Chondrocyte (in vitro differentiated cells): ENCODE measurements around the gene ATP9A. TPM values are rescaled to one million over a fixed set of nuclear protein-coding genes. Genes with fewer than 3 reads are reported as not detected.

Experiments used
- DNase-seq: peaks from one replicate; pipeline ENCODE4 v3.0.0; 2021; ENCODE audit warnings: mixed read lengths, low spot score
- H3K27ac Mint-ChIP-seq: one replicate; pipeline ENCODE4 v1.8.0; 2021; ENCODE audit warnings: mild to moderate bottlenecking, moderate library complexity, mixed read lengths; ENCODE audit not compliant: unreplicated experiment
- H3K27me3 Mint-ChIP-seq: 2 replicates; pipeline ENCODE4 v1.8.0; 2021; ENCODE audit warnings: low read depth, mixed read lengths
- H3K36me3 Mint-ChIP-seq: 2 replicates; pipeline ENCODE4 v1.8.0; 2021; ENCODE audit warnings: low read depth, mixed read lengths
- H3K4me1 Mint-ChIP-seq: 2 replicates; pipeline ENCODE4 v1.8.0; 2021; ENCODE audit warnings: low read depth, mild to moderate bottlenecking, mixed read lengths
- H3K4me3 Mint-ChIP-seq: one replicate; pipeline ENCODE4 v1.8.0; 2021; ENCODE audit warnings: mild to moderate bottlenecking, moderate library complexity, mixed read lengths; ENCODE audit not compliant: unreplicated experiment
- H3K9me3 Mint-ChIP-seq: 2 replicates; pipeline ENCODE4 v1.8.0; 2021; ENCODE audit warnings: low read depth, mixed read lengths
- total RNA-seq: library from RNA; stranded (reverse); gene quantifications from 3 replicates; pipeline ENCODE4 v1.2.1, GENCODE V29; 2021
- TF ChIP-seq, protein P1 (sequence below): fragments of 200-600 bp; sonication (generic); IDR thresholded peaks from 2 replicates; pipeline ENCODE4 v1.5.0; 2021; ENCODE audit warnings: antibody characterized with exemption, mild to moderate bottlenecking, moderate library complexity

ATP9A gene
- total RNA-seq, 1 donor from 2014 or later, result 43.1 TPM

DNA sequence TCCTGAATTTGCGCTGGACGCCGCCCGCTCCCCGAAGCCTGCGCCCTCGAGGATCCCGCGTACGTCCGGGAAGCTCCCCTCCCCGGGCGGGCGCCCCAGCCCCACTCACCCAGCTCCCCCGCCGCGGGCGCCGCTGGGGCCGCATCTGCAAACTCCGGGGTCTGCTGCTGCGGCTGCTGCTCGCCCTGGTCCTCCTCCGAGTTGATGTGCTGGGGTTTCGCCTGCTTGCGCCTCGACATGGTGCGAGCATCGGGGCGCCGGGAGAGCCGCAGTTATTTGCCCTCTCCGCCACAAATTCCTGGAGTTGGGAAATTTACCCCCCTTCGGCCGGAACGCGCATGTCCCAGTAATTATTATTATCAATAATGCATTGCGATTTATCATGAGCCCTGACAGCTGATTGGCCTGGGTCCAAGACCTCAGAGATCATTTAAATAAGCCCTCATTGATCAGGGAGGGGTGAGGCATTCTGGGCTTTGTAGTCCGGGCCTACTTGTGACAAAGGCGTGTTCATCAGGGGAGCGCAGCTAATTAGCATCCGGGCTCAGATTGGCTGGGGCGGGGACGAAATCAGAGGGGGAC is 34.1 kb upstream of the ATP9A start, which contains the start of gene SALL4:
SALL4 (minus strand) TSS at position 352 of the 582 bp plus-strand sequence; CDS start at position 239, 113 bp downstream.
- no peak within 1 kb of the TSS for H3K27ac Mint-ChIP-seq
- DNase-seq, result no peak
- H3K4me1 Mint-ChIP-seq, result peaks cover 19% of the 10 kb centered on the region
- H3K27me3 Mint-ChIP-seq, result no peaks in the 10 kb centered on the region
- H3K9me3 Mint-ChIP-seq, result no peaks in the 10 kb centered on the region
- peak within 1 kb of the TSS; percentile 77 for H3K4me3 Mint-ChIP-seq
- TF ChIP-seq, protein P1, sequence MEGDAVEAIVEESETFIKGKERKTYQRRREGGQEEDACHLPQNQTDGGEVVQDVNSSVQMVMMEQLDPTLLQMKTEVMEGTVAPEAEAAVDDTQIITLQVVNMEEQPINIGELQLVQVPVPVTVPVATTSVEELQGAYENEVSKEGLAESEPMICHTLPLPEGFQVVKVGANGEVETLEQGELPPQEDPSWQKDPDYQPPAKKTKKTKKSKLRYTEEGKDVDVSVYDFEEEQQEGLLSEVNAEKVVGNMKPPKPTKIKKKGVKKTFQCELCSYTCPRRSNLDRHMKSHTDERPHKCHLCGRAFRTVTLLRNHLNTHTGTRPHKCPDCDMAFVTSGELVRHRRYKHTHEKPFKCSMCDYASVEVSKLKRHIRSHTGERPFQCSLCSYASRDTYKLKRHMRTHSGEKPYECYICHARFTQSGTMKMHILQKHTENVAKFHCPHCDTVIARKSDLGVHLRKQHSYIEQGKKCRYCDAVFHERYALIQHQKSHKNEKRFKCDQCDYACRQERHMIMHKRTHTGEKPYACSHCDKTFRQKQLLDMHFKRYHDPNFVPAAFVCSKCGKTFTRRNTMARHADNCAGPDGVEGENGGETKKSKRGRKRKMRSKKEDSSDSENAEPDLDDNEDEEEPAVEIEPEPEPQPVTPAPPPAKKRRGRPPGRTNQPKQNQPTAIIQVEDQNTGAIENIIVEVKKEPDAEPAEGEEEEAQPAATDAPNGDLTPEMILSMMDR, result no peak
- H3K36me3 Mint-ChIP-seq, result no peaks in the 10 kb centered on the region

DNA sequence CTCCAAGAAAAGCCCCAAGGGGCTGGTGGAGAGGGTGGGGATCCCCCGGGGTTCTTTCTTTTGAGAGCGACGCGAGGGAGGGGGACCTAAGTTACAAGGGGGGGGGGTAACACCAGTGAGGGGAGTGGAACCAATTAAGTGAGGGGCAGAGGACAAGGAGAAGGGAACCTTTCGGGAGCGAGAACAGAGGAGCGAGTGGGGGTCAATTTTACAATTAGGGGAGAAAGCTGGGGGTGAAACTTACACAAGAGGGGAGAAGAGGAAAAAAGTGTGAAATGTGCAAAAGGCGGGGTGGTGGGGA is 33.6 kb upstream of the ATP9A start:
- Mint-ChIP-seq H3K4me1 (peaks cover 21% of the 10 kb centered on the region), H3K27me3 (no peaks in the 10 kb centered on the region), H3K9me3 (no peaks in the 10 kb centered on the region), H3K27ac (no peak overlapping the region), H3K4me3 (peak overlapping the region; percentile 42), H3K36me3 (no peaks in the 10 kb centered on the region)
- DNase-seq, result no peak
- TF ChIP-seq, protein P1, result no peak

DNA sequence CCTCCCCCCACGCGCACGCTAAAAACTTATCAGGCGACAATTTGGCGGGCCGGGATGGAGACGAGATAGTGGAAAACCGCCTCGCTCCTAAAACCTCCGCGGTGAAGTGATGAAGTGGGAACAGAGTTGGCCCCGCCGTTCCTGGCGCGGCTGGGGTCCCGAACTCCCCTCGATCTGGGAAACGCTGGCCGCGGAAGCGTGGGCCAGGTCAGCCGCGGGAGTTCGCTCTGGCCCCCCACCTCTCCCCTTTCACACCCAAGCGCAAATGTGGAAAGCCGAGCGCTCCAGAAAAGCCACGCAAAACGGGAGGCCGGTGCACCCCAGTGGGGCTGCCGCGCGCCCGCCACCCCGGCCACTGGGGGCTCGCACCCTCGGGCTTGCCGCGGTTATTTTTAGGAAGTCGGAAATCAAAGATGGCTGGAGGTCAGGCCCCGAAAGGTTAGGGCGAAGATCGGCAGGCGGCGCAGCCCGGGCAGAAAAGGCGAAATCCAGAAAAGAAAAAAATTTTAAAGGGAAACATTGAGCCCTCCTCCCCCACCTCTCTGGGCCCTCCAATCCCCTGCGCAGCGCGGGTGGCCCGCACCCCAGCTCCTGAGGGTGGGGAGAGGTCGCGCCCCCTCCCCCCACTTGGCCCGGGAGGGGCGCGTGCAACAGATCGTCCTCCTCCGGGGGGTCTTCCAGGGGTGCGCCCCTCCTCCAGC is 33.1 kb upstream of the ATP9A start:
- Mint-ChIP-seq H3K27ac (no peak overlapping the region), H3K9me3 (no peaks in the 10 kb centered on the region), H3K27me3 (no peaks in the 10 kb centered on the region), H3K4me1 (peaks cover 21% of the 10 kb centered on the region), H3K36me3 (no peaks in the 10 kb centered on the region), H3K4me3 (peak overlapping the region; percentile 77)
- TF ChIP-seq, protein P1, result peak; percentile 56
- DNase-seq, result no peak

DNA sequence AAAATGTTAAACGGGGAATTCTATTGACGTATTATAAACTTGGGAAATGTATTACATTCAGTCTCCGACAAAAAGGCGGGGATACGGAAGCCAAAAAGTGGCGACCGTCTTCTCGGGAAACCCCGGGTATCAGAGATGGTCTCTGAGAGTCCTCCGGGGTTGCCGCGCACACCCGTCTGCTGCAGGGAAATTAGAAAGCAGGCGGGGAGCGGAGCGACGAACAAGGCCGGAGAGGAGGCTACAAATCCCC is 32.6 kb upstream of the ATP9A start:
- TF ChIP-seq, protein P1, result no peak
- DNase-seq, result no peak
- Mint-ChIP-seq H3K36me3 (no peaks in the 10 kb centered on the region), H3K4me1 (peaks cover 21% of the 10 kb centered on the region), H3K9me3 (no peaks in the 10 kb centered on the region), H3K27ac (no peak overlapping the region), H3K27me3 (no peaks in the 10 kb centered on the region), H3K4me3 (peak overlapping the region; percentile 77)

DNA sequence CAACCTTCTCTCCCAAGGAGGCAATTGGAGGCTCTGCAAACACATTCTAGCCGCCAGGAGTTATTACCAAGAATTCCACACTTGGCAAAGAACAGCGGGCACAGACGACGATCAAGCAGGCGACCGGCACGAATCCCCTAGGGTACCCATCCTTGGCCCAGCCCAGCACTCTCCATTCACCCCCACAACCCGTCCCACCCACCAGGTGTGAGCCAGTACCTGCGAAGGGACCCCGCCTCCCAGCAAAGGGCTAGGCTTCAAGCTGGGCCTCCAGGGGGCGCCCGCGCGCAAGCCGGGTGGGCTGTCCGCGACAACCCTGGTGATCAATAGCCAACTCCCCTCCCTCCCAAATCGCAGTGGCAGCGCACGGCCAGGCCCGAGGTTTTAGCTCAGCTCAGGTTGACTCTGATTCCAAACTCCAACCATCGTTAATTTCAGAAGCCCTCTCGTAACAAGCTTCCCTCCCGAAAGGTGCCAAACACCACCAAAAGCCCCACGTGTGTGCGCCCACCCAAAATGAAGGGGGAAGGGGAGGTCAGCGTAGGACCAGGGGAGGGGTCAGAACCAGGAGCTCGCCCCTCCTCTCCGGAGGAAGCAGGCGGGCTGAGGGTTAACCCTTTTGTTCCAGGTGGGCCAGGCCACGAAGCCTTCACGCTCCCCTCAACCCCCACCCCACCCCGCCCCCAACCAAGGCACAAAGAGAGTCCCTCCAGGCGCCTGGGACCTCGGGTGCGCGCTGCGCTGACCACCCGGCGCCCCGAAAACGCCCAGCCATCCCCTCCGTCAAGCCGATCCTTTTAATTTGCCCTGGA is 32.1 kb upstream of the ATP9A start:
- H3K4me3 Mint-ChIP-seq, result peak overlapping the region; percentile 77
- H3K36me3 Mint-ChIP-seq, result no peaks in the 10 kb centered on the region
- H3K9me3 Mint-ChIP-seq, result no peaks in the 10 kb centered on the region
- H3K27ac Mint-ChIP-seq, result no peak overlapping the region
- TF ChIP-seq, protein P1, result peak; percentile 99
- no peak for DNase-seq
- H3K27me3 Mint-ChIP-seq, result no peaks in the 10 kb centered on the region
- H3K4me1 Mint-ChIP-seq, result peaks cover 21% of the 10 kb centered on the region
